DND-41 (cell line): ENCODE measurements around the gene C5orf47.

ENCODE experiments used
- EZH2 ChIP-seq: IDR thresholded peaks from 3 replicates; pipeline ENCODE4 v1.6.1; 2012; ENCODE audit warnings: borderline replicate concordance, low read depth, mild to moderate bottlenecking, moderate library complexity, low read length, inconsistent platforms; ENCODE audit not compliant: severe bottlenecking
- TF ChIP-seq, protein P1 (sequence below): IDR thresholded peaks from 2 replicates; pipeline ENCODE4 v1.5.1; 2012; ENCODE audit warnings: borderline replicate concordance, low read length, moderate library complexity, mild to moderate bottlenecking; ENCODE audit not compliant: poor library complexity, severe bottlenecking; ENCODE audit errors: extremely low read depth

GRCh38 chr5:174010365-174010764 is 21.4 kb downstream of the C5orf47 start:
- TF ChIP-seq, protein P1, sequence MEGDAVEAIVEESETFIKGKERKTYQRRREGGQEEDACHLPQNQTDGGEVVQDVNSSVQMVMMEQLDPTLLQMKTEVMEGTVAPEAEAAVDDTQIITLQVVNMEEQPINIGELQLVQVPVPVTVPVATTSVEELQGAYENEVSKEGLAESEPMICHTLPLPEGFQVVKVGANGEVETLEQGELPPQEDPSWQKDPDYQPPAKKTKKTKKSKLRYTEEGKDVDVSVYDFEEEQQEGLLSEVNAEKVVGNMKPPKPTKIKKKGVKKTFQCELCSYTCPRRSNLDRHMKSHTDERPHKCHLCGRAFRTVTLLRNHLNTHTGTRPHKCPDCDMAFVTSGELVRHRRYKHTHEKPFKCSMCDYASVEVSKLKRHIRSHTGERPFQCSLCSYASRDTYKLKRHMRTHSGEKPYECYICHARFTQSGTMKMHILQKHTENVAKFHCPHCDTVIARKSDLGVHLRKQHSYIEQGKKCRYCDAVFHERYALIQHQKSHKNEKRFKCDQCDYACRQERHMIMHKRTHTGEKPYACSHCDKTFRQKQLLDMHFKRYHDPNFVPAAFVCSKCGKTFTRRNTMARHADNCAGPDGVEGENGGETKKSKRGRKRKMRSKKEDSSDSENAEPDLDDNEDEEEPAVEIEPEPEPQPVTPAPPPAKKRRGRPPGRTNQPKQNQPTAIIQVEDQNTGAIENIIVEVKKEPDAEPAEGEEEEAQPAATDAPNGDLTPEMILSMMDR: no peak
- TF ChIP-seq EZH2: no peak
